GM12875 (cell line): ENCODE results near the gene IQSEC1.

Experiments
- H3K4me3 ChIP-seq: one replicate; pipeline ENCODE4 v1.5.1; 2011; ENCODE audit warnings: low read depth, low read length, control low read depth
- TF ChIP-seq, protein P1 (sequence below): IDR thresholded peaks from 2 replicates; pipeline ENCODE4 v1.5.1; 2011; ENCODE audit warnings: low read depth, mild to moderate bottlenecking, control low read depth, inconsistent platforms, low read length, moderate library complexity, borderline replicate concordance; ENCODE audit not compliant: insufficient read depth

Gene IQSEC1

DNA sequence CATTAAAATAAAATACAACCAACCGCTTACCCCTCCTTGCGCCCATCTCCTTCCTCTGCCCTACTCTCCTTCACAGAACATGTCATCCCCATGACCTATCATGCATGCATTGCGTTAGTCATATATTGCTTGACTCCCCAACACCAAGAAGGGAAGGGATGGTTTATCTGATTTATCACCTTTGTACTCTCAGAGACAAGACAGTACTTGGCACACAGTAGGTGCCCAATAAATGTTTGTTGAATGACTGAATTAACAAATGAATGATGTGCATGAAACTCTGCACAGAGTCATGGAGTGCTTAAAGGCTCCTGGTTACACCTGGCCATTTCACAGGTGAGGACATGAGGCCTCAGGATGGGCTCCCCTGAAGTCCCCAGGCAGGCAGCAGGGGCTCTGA lies 59.7 kb downstream of the IQSEC1 start:
- peak overlapping the region; percentile 58 for H3K4me3 ChIP-seq
- TF ChIP-seq, protein P1, sequence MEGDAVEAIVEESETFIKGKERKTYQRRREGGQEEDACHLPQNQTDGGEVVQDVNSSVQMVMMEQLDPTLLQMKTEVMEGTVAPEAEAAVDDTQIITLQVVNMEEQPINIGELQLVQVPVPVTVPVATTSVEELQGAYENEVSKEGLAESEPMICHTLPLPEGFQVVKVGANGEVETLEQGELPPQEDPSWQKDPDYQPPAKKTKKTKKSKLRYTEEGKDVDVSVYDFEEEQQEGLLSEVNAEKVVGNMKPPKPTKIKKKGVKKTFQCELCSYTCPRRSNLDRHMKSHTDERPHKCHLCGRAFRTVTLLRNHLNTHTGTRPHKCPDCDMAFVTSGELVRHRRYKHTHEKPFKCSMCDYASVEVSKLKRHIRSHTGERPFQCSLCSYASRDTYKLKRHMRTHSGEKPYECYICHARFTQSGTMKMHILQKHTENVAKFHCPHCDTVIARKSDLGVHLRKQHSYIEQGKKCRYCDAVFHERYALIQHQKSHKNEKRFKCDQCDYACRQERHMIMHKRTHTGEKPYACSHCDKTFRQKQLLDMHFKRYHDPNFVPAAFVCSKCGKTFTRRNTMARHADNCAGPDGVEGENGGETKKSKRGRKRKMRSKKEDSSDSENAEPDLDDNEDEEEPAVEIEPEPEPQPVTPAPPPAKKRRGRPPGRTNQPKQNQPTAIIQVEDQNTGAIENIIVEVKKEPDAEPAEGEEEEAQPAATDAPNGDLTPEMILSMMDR: no peak

DNA sequence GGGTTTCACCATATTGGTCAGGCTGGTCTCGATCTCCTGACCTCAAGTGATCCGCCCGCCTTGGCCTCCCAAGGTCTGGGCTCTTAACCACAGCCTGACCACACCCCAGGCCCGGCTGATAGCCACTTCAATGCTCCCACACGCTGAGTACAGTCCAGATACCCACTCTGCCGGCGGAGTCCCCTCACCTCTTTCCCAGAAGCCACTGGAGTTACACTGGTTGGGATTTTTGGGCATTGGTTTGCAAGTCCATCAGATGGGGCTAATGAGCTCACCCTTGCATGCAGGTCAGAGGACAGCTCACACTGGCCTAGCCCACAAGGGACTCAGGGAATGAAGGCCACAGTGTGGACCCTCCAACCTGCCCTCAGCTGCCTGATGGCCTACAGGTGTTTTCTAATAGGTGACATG lies 60.1 kb downstream of the IQSEC1 start:
- TF ChIP-seq, protein P1: 0 out of 2 replicates have a peak, but pooled peaks have one; percentile 8
- peak overlapping the region; percentile 38 for H3K4me3 ChIP-seq

DNA sequence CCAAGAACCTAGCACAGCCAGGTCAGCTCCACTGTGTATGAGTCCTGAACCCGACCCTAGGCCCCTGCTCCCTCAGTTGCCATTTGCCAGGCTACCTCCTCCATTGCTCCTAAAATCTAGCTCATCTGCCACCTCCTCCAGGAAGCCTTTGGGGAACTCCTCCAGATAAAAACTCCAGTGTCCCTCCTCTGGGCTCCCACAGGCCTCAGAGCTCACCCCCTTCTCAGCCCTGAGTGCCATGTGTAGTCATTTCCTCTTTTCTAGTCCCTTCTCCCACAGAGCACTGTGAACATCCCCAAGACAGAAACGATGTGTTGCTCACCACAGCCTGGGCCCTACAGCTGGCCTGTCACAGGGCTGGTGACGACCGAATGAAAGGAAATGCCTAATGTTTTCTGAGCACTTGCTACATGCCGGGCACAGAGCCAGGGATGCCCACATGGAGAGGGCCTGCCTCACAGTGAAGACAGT lies 61.0 kb downstream of the IQSEC1 start:
- peak overlapping the region; percentile 27 for H3K4me3 ChIP-seq

DNA sequence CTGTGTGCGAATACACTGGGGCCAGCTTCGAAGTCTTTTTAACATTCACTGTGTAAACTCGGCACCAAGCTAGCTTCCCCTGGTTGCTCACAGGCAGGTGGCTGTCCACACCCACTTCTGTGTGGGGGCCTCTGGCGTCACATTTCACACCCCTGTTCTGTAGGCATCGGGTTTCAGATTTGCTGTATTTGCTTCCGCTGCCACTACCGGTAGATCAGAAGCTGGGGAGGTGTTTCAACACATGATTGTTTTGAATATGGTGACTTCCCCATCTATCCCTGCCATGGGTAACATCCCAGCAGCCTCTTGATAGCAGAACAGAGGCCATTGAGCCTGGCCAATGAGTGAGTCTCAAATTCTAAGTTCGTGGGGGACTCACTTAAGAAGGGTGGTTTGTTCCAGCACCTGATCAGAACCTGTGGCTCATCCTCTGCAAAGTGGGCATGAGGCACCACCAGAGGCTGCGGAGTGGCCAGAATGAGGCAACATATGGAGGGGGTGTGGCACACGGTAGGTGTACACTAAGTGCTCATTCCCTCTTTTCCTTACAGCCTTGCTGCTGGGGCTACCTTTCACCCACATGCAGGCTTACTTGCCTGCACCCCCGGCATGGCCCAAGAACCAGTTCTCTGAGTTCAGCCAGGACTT lies 61.5 kb downstream of the IQSEC1 start:
- no peak overlapping the region for H3K4me3 ChIP-seq

More for the DNA sequence above, 61.0 kb downstream of the IQSEC1 start:
- TF ChIP-seq, protein P1: no peak

DNA sequence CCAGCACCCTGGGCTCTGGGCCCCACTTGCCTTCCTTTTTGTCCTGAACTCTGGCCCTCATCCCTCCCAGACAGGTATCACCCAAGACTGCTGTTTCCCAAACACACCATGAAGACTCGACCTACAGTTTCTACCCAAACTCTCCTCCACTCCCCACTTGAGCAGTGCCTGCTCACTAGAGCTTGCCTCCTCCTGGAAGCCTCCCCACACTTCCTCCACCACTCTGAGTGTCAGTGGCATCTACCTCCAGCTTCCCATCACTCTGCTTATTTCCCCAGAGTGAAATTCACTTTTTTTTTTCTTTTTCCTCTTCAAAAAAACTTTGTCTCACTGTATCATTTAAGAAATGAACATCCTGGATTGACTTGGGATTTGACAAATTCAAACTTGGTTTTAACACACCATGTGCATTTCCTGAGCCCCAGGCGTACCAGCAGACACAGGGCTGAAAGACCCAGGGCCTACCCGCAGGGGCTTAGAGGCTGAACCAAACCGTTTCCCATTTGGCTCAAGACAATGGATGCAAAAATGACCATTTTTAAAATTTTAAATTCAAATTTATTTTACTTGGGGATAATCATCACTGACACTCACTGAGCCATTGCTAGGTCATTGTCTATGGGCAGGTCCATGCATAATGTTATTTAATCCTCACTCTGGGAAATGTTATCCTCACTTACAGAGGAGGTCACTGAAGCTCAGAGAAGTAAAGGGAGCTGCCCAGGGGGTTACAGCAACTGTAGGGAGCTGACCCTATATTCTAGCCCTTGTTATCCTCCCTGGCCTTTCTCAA lies 62.3 kb downstream of the IQSEC1 start:
- no peak overlapping the region for H3K4me3 ChIP-seq
- TF ChIP-seq, protein P1: no peak

More for the DNA sequence above, 61.5 kb downstream of the IQSEC1 start:
- TF ChIP-seq, protein P1: no peak

DNA sequence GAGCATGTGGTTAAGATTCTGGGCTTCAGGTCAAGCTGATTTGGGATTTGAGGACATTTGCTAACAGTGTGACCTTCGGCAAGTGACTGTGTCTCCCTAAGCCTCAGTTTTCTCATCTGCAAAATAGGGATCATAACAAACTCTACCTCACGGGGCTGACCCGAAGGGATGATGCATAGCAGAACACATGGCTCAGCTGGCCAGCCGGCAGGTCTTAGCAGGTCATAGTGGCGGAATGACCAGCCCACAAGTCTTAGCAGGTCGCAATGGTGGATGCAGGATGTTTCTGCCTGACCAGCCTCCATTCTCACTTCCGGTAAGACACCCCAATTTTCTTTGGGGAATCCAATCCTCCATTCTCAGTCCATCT lies 63.3 kb downstream of the IQSEC1 start:
- TF ChIP-seq, protein P1: no peak

More for the DNA sequence above, 63.3 kb downstream of the IQSEC1 start:
- H3K4me3 ChIP-seq: peak overlapping the region; percentile 34
